A673 (cell line): ENCODE measurements around the gene MGST2. TPM values are rescaled to one million over a fixed set of nuclear protein-coding genes. Genes with fewer than 3 reads are reported as not detected.

Experiments used
- BruUV-seq: library from RNA; stranded (reverse); fragments of 400-500 nt; replicated peaks from 2 replicates; lab custom pipeline; 2021; lab: Mats Ljungman, UMichigan
- CTCF ChIA-PET: fragments of 300-600 bp; sonication (Branson Sonifier 250); formaldehyde crosslinking; loops from one replicate; lab custom pipeline; 2022; ENCODE audit warnings: antibody characterized with exemption; lab: Charles Lee
- POLR2A ChIA-PET: fragments of 300-600 bp; sonication (Branson Sonifier 250); formaldehyde crosslinking; loops from one replicate; lab custom pipeline; 2022; ENCODE audit warnings: antibody characterized with exemption; ENCODE audit not compliant: low non-redundant PET; lab: Charles Lee
- DNase-seq: peaks from one replicate; pipeline ENCODE4 v3.0.0-alpha.2; 2015; ENCODE audit warnings: low spot score
- H3K27ac ChIP-seq: fragments of 200-600 bp; sonication (generic); 2 replicates; pipeline ENCODE4 v1.5.1; 2016; ENCODE audit warnings: mixed run types, low read depth, mild to moderate bottlenecking, mixed read lengths, antibody characterized with exemption, low read length; ENCODE audit not compliant: poor library complexity, severe bottlenecking
- H3K27me3 ChIP-seq: fragments of 200-600 bp; sonication (generic); replicated peaks from 2 replicates; pipeline ENCODE4 v1.6.1; 2017; ENCODE audit warnings: mixed run types, low read depth, mild to moderate bottlenecking, mixed read lengths, antibody characterized with exemption, low read length; ENCODE audit not compliant: insufficient read depth, poor library complexity
- H3K36me3 ChIP-seq: fragments of 200-600 bp; sonication (generic); 2 replicates; pipeline ENCODE4 v1.6.1; 2016; ENCODE audit warnings: mixed run types, mild to moderate bottlenecking, mixed read lengths, antibody characterized with exemption, low read length; ENCODE audit not compliant: insufficient read depth, poor library complexity, severe bottlenecking
- H3K4me1 ChIP-seq: fragments of 200-600 bp; sonication (generic); 2 replicates; pipeline ENCODE4 v1.6.1; 2017; ENCODE audit warnings: mixed run types, mild to moderate bottlenecking, mixed read lengths, antibody characterized with exemption, low read length; ENCODE audit not compliant: insufficient read depth, poor library complexity, severe bottlenecking
- H3K4me3 ChIP-seq: fragments of 200-600 bp; sonication (generic); 2 replicates; pipeline ENCODE4 v1.5.1; 2016; ENCODE audit warnings: low read depth, mixed run types, mild to moderate bottlenecking, mixed read lengths, low read length; ENCODE audit not compliant: poor library complexity, severe bottlenecking
- H3K9me3 ChIP-seq: fragments of 200-600 bp; sonication (generic); 2 replicates; pipeline ENCODE4 v1.6.1; 2016; ENCODE audit warnings: mixed run types, low read depth, mild to moderate bottlenecking, mixed read lengths, antibody characterized with exemption, low read length; ENCODE audit not compliant: poor library complexity, severe bottlenecking
- CTCF ChIP-seq: fragments of 300-800, 200-600 bp; sonication (generic); conservative IDR thresholded peaks from 2 replicates; pipeline ENCODE4 v1.5.1; 2017; ENCODE audit warnings: low read depth, mild to moderate bottlenecking, antibody characterized with exemption, low read length, moderate library complexity, mixed read lengths
- EZH2 ChIP-seq: fragments of 200-600 bp; sonication (generic); IDR thresholded peaks from 2 replicates; pipeline ENCODE4 v1.6.1; 2017; ENCODE audit warnings: borderline replicate concordance, low read depth, mild to moderate bottlenecking, mixed read lengths, antibody characterized with exemption, low read length; ENCODE audit not compliant: poor library complexity, severe bottlenecking
- intact Hi-C: fragments of 100-400 bp; cut with micrococcal nuclease; formaldehyde crosslinking; loops from one replicate; pipeline ENCODE4 v1.10.0; 2022; ENCODE audit not compliant: unreplicated experiment
- total RNA-seq: library from RNA; stranded (reverse); gene quantifications from 2 replicates; pipeline ENCODE4 v1.2.3, GENCODE V29; 2021

Gene MGST2
- total RNA-seq, 1 experiment from 2014 or later: 7.0 TPM

GRCh38 chr4:139749835-139750498, 84.3 kb downstream of the MGST2 start:
- no peak overlapping the region for H3K4me3 ChIP-seq
- TF ChIP-seq CTCF (no peak), EZH2 (no peak)
- POLR2A ChIA-PET: no interaction called here
- no peaks in the 10 kb centered on the region for H3K4me1 ChIP-seq
- intact Hi-C loops: no loop called here
- no peaks in the 10 kb centered on the region for H3K27me3 ChIP-seq
- no peaks in the 10 kb centered on the region for H3K9me3 ChIP-seq
- no TSS peak for BruUV-seq
- H3K36me3 ChIP-seq: no peaks in the 10 kb centered on the region
- no peak for DNase-seq
- CTCF ChIA-PET: interaction anchor here (0.6 kb wide), 1 partner anchor 181 kb away, joined by 5 read pairs; no protein-coding TSS in a partner anchor
- H3K27ac ChIP-seq: no peak overlapping the region

- no peaks in the 10 kb centered on the region for H3K36me3 ChIP-seq
- no peak overlapping the region for H3K4me3 ChIP-seq
- intact Hi-C loops: no loop called here
- BruUV-seq: no TSS peak
- H3K27ac ChIP-seq: no peak overlapping the region
- ChIA-PET CTCF (no interaction called here), POLR2A (no interaction called here)
- no peaks in the 10 kb centered on the region for H3K4me1 ChIP-seq
- TF ChIP-seq EZH2 (no peak), CTCF (no peak)
- no peak for DNase-seq
- H3K9me3 ChIP-seq: no peaks in the 10 kb centered on the region
- H3K27me3 ChIP-seq: no peaks in the 10 kb centered on the region
Measured at GRCh38 chr4:139753686-139754085, 88.1 kb downstream of the MGST2 start.

Other genes starting within 250 kb of the MGST2 start
- 6.9 and 8.5 TPM in 2 replicates for gene RAB33B, start 211.7 kb upstream of the MGST2 start, total RNA-seq
- 52.8 and 54.6 TPM in 2 replicates for gene SETD7, start 109.6 kb upstream of the MGST2 start, total RNA-seq